Panc1 (cell line): ENCODE results near the gene PPP2R2B. TPM values are rescaled to one million over a fixed set of nuclear protein-coding genes. Genes with fewer than 3 reads are reported as not detected.

ENCODE experiments used
- ATAC-seq: fragments of 200-7000 bp; cut with Tn5 transposase; 2 replicates; pipeline ENCODE4 v1.9.1; 2020; ENCODE audit warnings: mild to moderate bottlenecking, moderate library complexity
- BruUV-seq: library from RNA; stranded (reverse); fragments of 400-500 nt; replicated peaks from 2 replicates; lab custom pipeline; 2021; lab: Mats Ljungman, UMichigan
- CTCF ChIA-PET: fragments of 300-600 bp; sonication (Branson Sonifier 250); formaldehyde crosslinking; loops from one replicate; lab custom pipeline; 2022; ENCODE audit warnings: antibody characterized with exemption; lab: Charles Lee
- POLR2A ChIA-PET: fragments of 300-600 bp; sonication (Branson Sonifier 250); formaldehyde crosslinking; loops from one replicate; lab custom pipeline; 2022; ENCODE audit warnings: antibody characterized with exemption; lab: Charles Lee
- DNase-seq: peaks from one replicate; pipeline ENCODE4 v3.0.0-alpha.2; 2010; ENCODE audit warnings: low read depth, low spot score
- H3K27ac ChIP-seq: 2 replicates; pipeline ENCODE4 v1.5.1; 2011; ENCODE audit warnings: mild to moderate bottlenecking, low read length, inconsistent platforms
- H3K27me3 ChIP-seq: fragments of 200-500 bp; sonication (Bioruptor generic); 2 replicates; pipeline ENCODE4 v1.6.0; 2014; ENCODE audit warnings: low read length, inconsistent platforms; ENCODE audit not compliant: control insufficient read depth, insufficient read depth
- H3K36me3 ChIP-seq: fragments of 200-500 bp; sonication (Bioruptor generic); 2 replicates; pipeline ENCODE4 v1.5.1; 2014; ENCODE audit warnings: inconsistent platforms, mild to moderate bottlenecking, low read length, moderate library complexity; ENCODE audit not compliant: control insufficient read depth, insufficient read depth
- H3K4me1 ChIP-seq: 2 replicates; pipeline ENCODE4 v1.5.1; 2011; ENCODE audit warnings: inconsistent platforms, mild to moderate bottlenecking, low read length, moderate library complexity; ENCODE audit not compliant: control insufficient read depth, insufficient read depth
- H3K4me3 ChIP-seq, 2 experiments: 2 replicates each; pipeline ENCODE4 v1.5.1; 2011 to 2012; ENCODE audit warnings: low read depth in 2 of 2, low read length in 2 of 2, mild to moderate bottlenecking in 2 of 2, inconsistent platforms in 1 of 2, moderate library complexity in 1 of 2
- H3K9me3 ChIP-seq: fragments of 200-500 bp; sonication (Bioruptor generic); 2 replicates; pipeline ENCODE4 v1.5.1; 2014; ENCODE audit warnings: low read depth, mild to moderate bottlenecking, inconsistent platforms, low read length, moderate library complexity; ENCODE audit not compliant: control insufficient read depth, insufficient read depth
- POLR2AphosphoS5 ChIP-seq: IDR thresholded peaks from 2 replicates; pipeline ENCODE4 v1.6.1; 2012; ENCODE audit warnings: mild to moderate bottlenecking, low read depth, low read length, moderate library complexity
- SIN3A ChIP-seq: IDR thresholded peaks from 2 replicates; pipeline ENCODE4 v1.6.1; 2012; ENCODE audit warnings: low read depth, mild to moderate bottlenecking, low read length, moderate library complexity, borderline replicate concordance; ENCODE audit not compliant: insufficient read depth
- TCF7L2 ChIP-seq: IDR thresholded peaks from 2 replicates; pipeline ENCODE4 v1.6.1; 2011; ENCODE audit warnings: mild to moderate bottlenecking, low read depth, low read length, inconsistent platforms
- in situ Hi-C: cut with HindIII; loops from 2 replicates; pipeline ENCODE4 v1.10.0; 2016; ENCODE audit warnings: low sequenced_read_pairs, low pct_unique_long_range_greater_than_20kb
- intact Hi-C: fragments of 100-400 bp; cut with micrococcal nuclease; formaldehyde crosslinking; loops from one replicate; pipeline ENCODE4 v1.10.0; 2022; ENCODE audit not compliant: unreplicated experiment
- total RNA-seq: library from RNA; stranded (reverse); gene quantifications from one replicate; pipeline ENCODE4 v1.2.1, GENCODE V29; 2021; ENCODE audit not compliant: unreplicated experiment
- TF ChIP-seq, protein P1 (sequence below): fragments of 450-650 bp; IDR thresholded peaks from 2 replicates; pipeline ENCODE4 v1.5.1; 2017; ENCODE audit warnings: mild to moderate bottlenecking
- TF ChIP-seq, protein P2 (sequence below), 2 experiments: IDR thresholded peaks; 2 replicates each; pipeline ENCODE4 v1.6.1; 2011 to 2012; ENCODE audit warnings: low read depth in 2 of 2, control low read depth in 1 of 2, low read length in 1 of 2, mild to moderate bottlenecking in 1 of 2, moderate library complexity in 1 of 2; ENCODE audit not compliant: insufficient read depth in 1 of 2

The PPP2R2B gene
- total RNA-seq, 1 experiment from 2014 or later = 8.8 TPM

DNA sequence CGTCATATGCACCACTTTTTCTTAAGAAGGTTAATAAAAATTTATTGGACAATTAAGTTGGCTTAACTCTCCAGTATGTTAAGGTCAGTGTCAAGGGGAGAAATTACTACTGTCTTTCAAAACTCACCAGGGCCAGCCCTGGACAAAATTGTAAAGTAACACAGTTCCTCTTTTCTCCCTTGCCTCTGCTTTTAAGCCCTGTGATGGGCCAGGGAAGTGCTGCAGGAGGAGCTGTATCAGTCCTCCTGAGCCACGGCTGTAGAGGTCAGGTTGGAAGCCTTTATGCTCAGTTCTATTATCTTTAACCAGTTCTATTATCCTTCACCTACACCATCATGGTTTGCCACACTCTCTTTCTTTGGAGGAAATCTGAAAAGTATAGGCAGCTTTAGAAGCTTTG, 11.5 kb upstream of the PPP2R2B start:
- TF ChIP-seq SIN3A = no peak
- TF ChIP-seq TCF7L2 = no peak
- TF ChIP-seq, protein P1, sequence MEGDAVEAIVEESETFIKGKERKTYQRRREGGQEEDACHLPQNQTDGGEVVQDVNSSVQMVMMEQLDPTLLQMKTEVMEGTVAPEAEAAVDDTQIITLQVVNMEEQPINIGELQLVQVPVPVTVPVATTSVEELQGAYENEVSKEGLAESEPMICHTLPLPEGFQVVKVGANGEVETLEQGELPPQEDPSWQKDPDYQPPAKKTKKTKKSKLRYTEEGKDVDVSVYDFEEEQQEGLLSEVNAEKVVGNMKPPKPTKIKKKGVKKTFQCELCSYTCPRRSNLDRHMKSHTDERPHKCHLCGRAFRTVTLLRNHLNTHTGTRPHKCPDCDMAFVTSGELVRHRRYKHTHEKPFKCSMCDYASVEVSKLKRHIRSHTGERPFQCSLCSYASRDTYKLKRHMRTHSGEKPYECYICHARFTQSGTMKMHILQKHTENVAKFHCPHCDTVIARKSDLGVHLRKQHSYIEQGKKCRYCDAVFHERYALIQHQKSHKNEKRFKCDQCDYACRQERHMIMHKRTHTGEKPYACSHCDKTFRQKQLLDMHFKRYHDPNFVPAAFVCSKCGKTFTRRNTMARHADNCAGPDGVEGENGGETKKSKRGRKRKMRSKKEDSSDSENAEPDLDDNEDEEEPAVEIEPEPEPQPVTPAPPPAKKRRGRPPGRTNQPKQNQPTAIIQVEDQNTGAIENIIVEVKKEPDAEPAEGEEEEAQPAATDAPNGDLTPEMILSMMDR = no peak
- TF ChIP-seq, protein P2, sequence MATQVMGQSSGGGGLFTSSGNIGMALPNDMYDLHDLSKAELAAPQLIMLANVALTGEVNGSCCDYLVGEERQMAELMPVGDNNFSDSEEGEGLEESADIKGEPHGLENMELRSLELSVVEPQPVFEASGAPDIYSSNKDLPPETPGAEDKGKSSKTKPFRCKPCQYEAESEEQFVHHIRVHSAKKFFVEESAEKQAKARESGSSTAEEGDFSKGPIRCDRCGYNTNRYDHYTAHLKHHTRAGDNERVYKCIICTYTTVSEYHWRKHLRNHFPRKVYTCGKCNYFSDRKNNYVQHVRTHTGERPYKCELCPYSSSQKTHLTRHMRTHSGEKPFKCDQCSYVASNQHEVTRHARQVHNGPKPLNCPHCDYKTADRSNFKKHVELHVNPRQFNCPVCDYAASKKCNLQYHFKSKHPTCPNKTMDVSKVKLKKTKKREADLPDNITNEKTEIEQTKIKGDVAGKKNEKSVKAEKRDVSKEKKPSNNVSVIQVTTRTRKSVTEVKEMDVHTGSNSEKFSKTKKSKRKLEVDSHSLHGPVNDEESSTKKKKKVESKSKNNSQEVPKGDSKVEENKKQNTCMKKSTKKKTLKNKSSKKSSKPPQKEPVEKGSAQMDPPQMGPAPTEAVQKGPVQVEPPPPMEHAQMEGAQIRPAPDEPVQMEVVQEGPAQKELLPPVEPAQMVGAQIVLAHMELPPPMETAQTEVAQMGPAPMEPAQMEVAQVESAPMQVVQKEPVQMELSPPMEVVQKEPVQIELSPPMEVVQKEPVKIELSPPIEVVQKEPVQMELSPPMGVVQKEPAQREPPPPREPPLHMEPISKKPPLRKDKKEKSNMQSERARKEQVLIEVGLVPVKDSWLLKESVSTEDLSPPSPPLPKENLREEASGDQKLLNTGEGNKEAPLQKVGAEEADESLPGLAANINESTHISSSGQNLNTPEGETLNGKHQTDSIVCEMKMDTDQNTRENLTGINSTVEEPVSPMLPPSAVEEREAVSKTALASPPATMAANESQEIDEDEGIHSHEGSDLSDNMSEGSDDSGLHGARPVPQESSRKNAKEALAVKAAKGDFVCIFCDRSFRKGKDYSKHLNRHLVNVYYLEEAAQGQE (IDR thresholded peaks at IDR 0.05; ENCODE audit: insufficient read depth in 1 of 2, low read depth in 2 of 2, low read length in 1 of 2) = no peak
- no peak for TF ChIP-seq POLR2AphosphoS5
- DNase-seq = no peak

DNA sequence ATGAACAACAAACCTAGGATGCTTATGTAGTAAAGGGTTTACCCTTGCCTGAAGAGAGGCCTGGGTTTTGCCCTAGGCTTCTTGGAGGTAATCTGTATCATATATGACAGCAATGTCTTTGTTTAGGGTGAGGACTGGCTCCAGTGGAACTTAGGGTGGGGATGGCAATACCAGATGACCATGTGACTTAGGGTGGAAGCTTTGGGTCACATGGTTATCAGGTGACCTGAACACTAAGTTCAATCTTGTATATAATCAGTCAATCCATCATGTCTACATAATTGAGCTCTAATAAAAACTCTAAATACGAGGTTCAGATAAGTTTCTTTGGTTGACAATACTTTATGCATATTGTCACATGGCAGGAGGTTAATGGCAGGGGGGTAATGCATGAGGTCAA, 10.6 kb upstream of the PPP2R2B start:
- no peaks in the 10 kb centered on the region for H3K27me3 ChIP-seq
- intact Hi-C loops = no loop called here
- no peak overlapping the region for H3K27ac ChIP-seq
- DNase-seq = no peak
- no peaks in the 10 kb centered on the region for H3K9me3 ChIP-seq
- in situ Hi-C loops = no loop called here
- H3K4me3 ChIP-seq = no peak overlapping the region
- no peaks in the 10 kb centered on the region for H3K36me3 ChIP-seq
- BruUV-seq = no TSS peak
- no peaks in the 10 kb centered on the region for H3K4me1 ChIP-seq
- ChIA-PET POLR2A (no interaction called here), CTCF (no interaction called here)
- ATAC-seq = no peak
- TF ChIP-seq POLR2AphosphoS5 = no peak
- TF ChIP-seq, protein P2 (IDR thresholded peaks at IDR 0.05; ENCODE audit: insufficient read depth in 1 of 2, low read depth in 2 of 2, low read length in 1 of 2) = no peak
- no peak for TF ChIP-seq SIN3A
- TF ChIP-seq TCF7L2 = no peak
- TF ChIP-seq, protein P1 = no peak

More for the DNA sequence above, 11.5 kb upstream of the PPP2R2B start:
- no peak overlapping the region for H3K4me3 ChIP-seq
- ChIA-PET POLR2A (interaction anchor here (0.5 kb wide), 1 partner anchor 26 kb away, joined by 13 read pairs; no protein-coding TSS in a partner anchor), CTCF (no interaction called here)
- no peaks in the 10 kb centered on the region for H3K36me3 ChIP-seq
- no TSS peak for BruUV-seq
- H3K27ac ChIP-seq = no peak overlapping the region
- no peaks in the 10 kb centered on the region for H3K27me3 ChIP-seq
- in situ Hi-C loops = no loop called here
- H3K4me1 ChIP-seq = no peaks in the 10 kb centered on the region
- ATAC-seq = no peak
- no peaks in the 10 kb centered on the region for H3K9me3 ChIP-seq
- intact Hi-C loops = no loop called here
